IPS DF 6.9 (cell line): Measurements from ENCODE around the gene HOXD4.
A peak's percentile ranks its signal among the peaks of the same experiment; 100 is the strongest.

ENCODE experiments used
- DNase-seq: peaks from one replicate; pipeline ENCODE4 v3.0.0-alpha.2; 2013; ENCODE audit warnings: low read depth, low spot score
- H3K27ac ChIP-seq: one replicate; pipeline ENCODE4 v1.5.1; 2013; ENCODE audit warnings: low read length, control low read depth
- H3K27me3 ChIP-seq: 2 replicates; pipeline ENCODE4 v1.6.1; 2013; ENCODE audit warnings: mild to moderate bottlenecking, low read length; ENCODE audit not compliant: control insufficient read depth, insufficient read depth
- H3K36me3 ChIP-seq: 2 replicates; pipeline ENCODE4 v1.6.1; 2013; ENCODE audit warnings: low read length; ENCODE audit not compliant: control insufficient read depth, insufficient read depth
- H3K4me1 ChIP-seq: 2 replicates; pipeline ENCODE4 v1.6.1; 2013; ENCODE audit warnings: low read length; ENCODE audit not compliant: control insufficient read depth, insufficient read depth
- H3K4me3 ChIP-seq: 2 replicates; pipeline ENCODE4 v1.5.1; 2013; ENCODE audit warnings: mild to moderate bottlenecking, low read length
- H3K9me3 ChIP-seq: 2 replicates; pipeline ENCODE4 v1.6.1; 2013; ENCODE audit warnings: low read length, inconsistent platforms; ENCODE audit not compliant: control insufficient read depth, insufficient read depth
- WGBS: extraction: QIAGEN DNeasy Blood & Tissue Kit; methylation state at CpG from one replicate; pipeline ENCODE4 v1.1.7; 2013; ENCODE audit warnings: mixed read lengths, missing lambda C conversion rate; ENCODE audit not compliant: insufficient read length, insufficient coverage; 5-methylcytosine and 5-hydroxymethylcytosine counted together

The HOXD4 gene

DNA sequence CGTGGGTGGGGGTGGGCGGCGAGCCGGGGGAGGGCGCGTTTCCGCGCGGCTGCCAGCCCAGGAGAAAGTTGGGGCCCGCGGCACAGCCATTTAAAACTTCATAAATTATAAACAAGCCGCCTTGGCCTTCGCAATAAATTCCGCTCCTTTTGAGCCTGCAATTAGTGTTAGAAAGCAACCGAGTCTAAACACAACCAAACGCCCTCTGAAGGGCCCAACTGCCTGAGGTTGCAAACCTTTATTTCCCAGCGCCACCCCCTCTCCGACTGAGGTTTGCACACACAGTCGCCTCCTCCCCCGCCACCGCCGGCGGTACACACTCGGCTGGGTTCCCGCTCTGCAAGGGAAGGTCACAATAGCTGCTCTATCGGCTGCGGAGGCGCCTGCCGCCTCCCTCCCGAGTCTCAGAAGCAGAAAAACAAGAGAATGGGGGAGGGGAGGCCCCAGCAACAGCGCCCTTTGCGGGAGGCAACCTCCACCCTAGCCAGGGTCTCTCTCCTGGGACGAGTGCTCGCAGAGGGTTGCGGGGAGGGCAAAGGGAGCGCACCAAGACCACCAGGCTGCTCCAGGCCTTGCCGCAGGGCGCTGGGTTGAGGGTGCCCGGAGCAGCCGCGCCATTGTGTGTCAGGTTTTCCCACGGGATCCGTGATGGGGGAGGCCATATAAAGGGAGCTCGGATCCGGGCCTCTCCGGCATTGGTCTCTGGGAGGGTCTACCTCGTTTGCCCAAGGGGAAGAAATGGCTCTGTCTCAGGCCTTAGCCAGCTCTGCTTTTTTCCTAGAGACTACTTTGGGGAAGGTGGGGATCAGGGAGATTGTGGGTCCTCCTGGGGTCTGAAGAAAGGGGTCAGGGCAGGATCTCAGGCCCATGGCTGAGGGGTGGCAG, 23.7 kb downstream of the HOXD4 start:
- Histone ChIP-seq H3K27ac (no peak overlapping the region), H3K4me3 (peak overlapping the region; percentile 21; the same call in 1 of the 2 replicates), H3K36me3 (no peaks in the 10 kb centered on the region), H3K27me3 (peaks cover 96% of the 10 kb centered on the region), H3K4me1 (peaks cover 6% of the 10 kb centered on the region), H3K9me3 (no peaks in the 10 kb centered on the region)
- no CpG with 5 or more reads among the region's 47 CpGs for WGBS
- DNase-seq: no peak

DNA sequence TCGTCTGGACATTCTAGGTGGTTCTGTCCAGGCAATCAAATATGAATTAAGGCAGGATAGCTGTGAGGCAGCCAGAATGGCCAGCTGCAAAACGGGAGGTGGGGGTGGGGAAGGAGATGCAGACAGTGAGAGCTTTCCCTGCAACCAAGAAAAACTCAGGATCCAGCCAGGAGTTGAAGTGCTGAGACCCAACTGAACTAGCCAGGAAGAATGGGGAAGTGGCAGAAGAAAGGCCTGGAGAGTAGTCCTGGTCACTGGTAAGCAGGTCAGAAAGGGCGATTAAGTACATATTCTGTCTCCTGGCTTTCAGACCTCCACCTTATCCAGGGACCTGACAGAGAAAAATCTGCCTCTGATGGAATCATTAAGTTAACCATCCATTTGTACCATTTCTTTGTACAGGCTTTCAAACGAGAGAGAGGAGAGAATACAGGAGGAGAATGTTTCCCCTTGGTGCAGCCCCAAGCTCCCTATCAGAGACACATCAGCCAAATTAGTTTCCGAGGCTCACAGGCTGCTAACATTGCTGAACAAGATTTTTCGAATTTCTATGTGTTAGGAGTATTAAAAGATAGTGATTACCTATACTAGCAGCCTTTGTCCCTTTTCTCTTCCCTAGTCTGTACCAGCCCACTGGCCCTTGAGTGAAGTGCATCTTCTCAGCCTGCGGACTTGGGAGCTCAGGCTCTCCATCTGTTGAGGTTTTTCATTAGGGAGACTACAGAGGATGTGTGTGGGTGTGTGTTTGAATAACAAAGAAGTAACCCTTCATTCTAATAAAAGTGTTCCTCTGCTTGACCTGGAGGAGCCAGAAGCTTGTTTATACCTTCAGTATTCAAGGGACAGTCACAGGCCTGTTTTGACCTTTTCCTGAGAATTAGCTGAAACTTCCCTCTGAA, 24.6 kb downstream of the HOXD4 start:
- WGBS: no CpG with 5 or more reads among the region's 7 CpGs
- no peak for DNase-seq
- peaks cover 95% of the 10 kb centered on the region for H3K27me3 ChIP-seq

DNA sequence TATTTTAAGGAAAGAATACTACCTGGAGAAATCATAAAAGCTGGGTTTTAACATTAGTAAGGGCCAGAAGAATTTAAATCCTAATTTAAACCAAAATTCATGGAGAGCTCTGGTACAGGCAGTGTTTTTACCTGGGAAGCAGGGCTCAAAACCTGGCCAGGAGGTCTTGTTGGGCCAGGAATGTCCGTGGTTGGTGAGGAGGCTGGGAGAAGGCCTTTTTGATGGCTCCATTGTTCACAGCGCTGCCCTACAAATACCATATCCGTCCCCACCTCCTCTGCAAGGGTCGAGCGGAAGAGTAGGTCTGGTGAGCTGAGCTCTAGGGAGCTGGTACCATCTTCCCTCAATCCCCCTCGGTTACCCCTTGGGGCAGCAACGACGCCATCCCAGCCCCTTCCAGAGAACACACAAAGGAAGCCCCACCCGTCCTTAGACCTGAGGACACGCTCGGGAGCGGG, 26.3 kb downstream of the HOXD4 start:
- no CpG with 5 or more reads among the region's 12 CpGs for WGBS
- Histone ChIP-seq H3K4me1 (peaks cover 6% of the 10 kb centered on the region; the same call in 1 of the 2 replicates), H3K9me3 (no peaks in the 10 kb centered on the region), H3K36me3 (no peaks in the 10 kb centered on the region), H3K27ac (no peak overlapping the region), H3K27me3 (peaks cover 88% of the 10 kb centered on the region), H3K4me3 (peak overlapping the region; percentile 19; the same call in 1 of the 2 replicates)
- no peak for DNase-seq

More for the DNA sequence above, 24.6 kb downstream of the HOXD4 start:
- no peaks in the 10 kb centered on the region for H3K36me3 ChIP-seq
- no peak overlapping the region for H3K4me3 ChIP-seq
- H3K27ac ChIP-seq: no peak overlapping the region
- peaks cover 6% of the 10 kb centered on the region for H3K4me1 ChIP-seq
- no peaks in the 10 kb centered on the region for H3K9me3 ChIP-seq

DNA sequence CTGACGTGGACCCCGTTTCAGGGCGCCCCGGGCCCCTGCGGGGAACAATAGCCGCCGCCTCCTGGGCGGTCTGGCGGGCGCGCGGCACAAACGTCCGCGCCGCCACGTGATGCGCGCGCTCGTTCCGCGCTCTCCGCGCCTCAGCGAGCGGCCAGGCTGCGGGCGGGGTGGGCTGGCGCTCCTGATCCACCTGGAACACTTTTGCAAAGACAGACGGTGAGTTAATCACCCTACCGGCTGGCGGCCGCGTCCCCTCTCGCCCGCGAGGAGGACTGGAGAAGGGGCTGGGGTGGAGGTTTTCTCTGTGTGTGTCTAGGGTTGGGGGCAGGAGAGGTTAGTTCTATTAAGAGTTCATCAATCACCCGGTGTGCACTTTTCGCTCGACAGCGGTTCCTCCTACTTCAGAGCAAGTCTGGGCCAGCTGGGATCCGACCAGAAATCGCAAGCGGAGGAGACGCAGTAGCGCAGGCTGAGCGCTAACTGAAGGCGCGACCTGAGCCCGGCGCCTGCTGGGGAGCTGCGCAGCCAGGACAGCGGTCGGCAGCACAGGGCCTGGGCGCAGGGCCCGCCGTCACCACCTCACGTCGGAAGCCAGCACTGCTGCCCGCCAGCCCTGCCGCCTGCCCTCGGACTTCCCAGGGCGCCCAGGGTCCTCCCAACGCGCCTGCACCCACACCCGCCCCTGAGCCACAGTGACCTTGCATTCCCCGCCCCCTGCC, 26.8 kb downstream of the HOXD4 start:
- peaks cover 88% of the 10 kb centered on the region for H3K27me3 ChIP-seq
- H3K4me1 ChIP-seq: peaks cover 6% of the 10 kb centered on the region; the same call in 1 of the 2 replicates
- no peaks in the 10 kb centered on the region for H3K36me3 ChIP-seq
- DNase-seq: no peak
- H3K9me3 ChIP-seq: no peaks in the 10 kb centered on the region
- no peak overlapping the region for H3K27ac ChIP-seq
- peak overlapping the region; percentile 19; the same call in 1 of the 2 replicates for H3K4me3 ChIP-seq
- no CpG with 5 or more reads among the region's 68 CpGs for WGBS

DNA sequence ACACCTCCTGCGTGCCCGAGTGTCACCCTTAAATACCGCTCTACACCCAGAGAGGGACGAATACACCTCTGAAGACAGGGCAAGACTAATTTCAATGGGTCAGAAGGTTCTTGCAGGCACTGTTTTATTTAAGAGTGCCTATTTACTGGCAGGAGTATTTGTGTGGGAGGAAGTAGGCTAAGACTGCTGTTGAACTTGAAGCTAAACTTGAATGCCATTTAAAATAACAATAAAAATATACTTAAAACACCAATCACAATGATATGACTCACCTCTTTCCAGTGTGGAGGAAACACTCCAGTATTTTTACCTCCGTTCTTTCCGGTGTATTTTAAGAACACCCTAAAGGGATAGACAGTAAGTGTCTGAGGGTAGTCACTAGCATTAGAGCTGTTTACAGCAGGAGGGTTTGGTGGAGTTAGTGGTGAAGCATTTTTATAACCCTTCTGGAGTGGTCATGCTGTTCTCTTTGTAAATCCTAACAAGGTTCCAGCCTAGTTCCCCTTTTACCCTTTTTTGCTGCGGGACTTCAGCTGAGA, 27.5 kb downstream of the HOXD4 start:
- Histone ChIP-seq H3K36me3 (no peaks in the 10 kb centered on the region), H3K4me3 (peak overlapping the region; percentile 19; the same call in 1 of the 2 replicates), H3K9me3 (no peaks in the 10 kb centered on the region), H3K27me3 (peaks cover 89% of the 10 kb centered on the region), H3K4me1 (peaks cover 6% of the 10 kb centered on the region; the same call in 1 of the 2 replicates), H3K27ac (no peak overlapping the region)
- no CpG with 5 or more reads among the region's 7 CpGs for WGBS
- no peak for DNase-seq

DNA sequence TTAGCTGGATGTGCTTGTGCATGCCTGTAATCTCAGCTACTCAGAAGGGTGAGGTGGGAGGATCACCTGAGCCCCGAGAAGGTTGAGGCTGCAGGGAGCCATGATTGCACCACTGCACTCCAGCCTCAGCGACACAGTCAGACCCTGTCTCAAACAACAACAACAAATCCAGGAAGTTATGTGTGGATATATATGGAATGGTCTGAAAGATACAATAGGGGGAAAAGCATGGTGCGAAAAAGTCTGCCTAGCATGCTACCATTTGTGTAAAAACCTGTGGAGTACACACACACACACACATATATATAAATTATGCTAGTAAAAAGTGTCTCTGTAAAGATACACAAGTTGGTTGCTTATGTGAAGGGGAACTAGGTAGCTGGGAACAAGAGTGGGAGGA, 30.2 kb downstream of the HOXD4 start:
- Histone ChIP-seq H3K9me3 (no peaks in the 10 kb centered on the region), H3K27me3 (peaks cover 86% of the 10 kb centered on the region), H3K36me3 (no peaks in the 10 kb centered on the region), H3K4me1 (peaks cover 3% of the 10 kb centered on the region; the same call in 1 of the 2 replicates), H3K27ac (no peak overlapping the region), H3K4me3 (no peak overlapping the region)
- no peak for DNase-seq
- no CpG with 5 or more reads among the region's 3 CpGs for WGBS

DNA sequence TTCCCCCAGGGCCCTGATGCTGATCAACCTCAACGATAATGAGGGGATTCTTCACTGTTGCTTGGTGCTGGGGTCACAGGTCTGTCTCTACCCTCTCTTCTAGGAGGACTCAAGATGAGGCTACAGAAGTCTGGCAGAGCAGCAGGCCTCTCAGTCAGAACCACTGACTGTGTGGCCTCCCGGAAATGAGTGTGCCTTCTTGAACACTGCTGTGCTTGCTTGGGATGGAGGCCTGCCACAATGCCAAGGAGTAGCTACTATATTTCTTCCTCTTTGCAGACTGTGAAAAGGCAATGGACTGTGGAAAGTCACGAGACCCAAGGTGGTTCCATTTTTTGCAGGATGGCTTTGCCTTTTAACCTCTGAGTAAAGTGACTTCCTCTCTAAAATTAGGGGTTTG, 31.3 kb downstream of the HOXD4 start:
- Histone ChIP-seq H3K9me3 (no peaks in the 10 kb centered on the region), H3K36me3 (no peaks in the 10 kb centered on the region), H3K27me3 (peaks cover 84% of the 10 kb centered on the region), H3K27ac (no peak overlapping the region), H3K4me3 (no peak overlapping the region), H3K4me1 (peaks cover 3% of the 10 kb centered on the region; the same call in 1 of the 2 replicates)
- no peak for DNase-seq
- no CpG with 5 or more reads among the region's 3 CpGs for WGBS

DNA sequence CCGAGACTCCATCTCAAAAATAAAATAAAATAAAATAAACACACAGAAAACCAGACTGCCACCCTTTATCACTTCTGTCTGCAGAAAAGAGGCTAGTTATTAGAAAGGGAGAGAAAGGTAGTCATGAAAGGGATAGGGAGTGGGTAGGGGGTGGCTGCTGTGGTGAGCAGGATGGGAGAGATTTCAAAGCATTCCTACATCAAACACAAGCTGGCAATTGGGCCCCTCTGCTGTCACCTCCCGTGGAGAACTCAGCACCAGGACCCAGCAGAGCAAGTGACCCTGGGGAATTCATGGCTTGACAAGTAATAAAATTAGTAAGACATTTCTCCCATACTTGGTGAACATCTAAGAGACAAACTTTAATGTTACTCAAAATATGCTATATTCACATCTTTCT, 33.4 kb downstream of the HOXD4 start:
- no peak for DNase-seq
- no peak overlapping the region for H3K4me3 ChIP-seq
- H3K4me1 ChIP-seq: no peaks in the 10 kb centered on the region; the same call in 1 of the 2 replicates
- H3K36me3 ChIP-seq: no peaks in the 10 kb centered on the region
- H3K9me3 ChIP-seq: no peaks in the 10 kb centered on the region
- no CpG with 5 or more reads among the region's 2 CpGs for WGBS
- H3K27me3 ChIP-seq: peaks cover 80% of the 10 kb centered on the region
- H3K27ac ChIP-seq: no peak overlapping the region

DNA sequence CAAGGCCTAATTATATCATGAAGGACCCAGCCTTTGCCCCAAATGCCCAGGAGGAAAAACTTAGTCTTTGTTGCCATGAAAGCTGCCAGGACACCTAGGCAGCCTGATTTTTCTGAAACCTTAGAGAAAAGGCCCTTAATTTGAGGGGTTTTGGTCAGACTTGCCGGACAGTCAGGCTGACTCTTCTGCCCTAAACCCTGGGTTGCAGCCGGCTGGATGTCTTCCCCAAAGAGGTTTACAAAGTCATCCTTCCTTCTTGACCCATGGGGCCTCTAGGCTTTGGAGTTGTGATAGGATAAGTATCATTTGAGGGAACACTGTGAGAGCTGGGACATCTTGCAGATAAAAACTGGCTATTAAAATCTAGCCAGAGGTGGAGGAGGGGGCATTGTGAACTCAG, 34.7 kb downstream of the HOXD4 start:
- Histone ChIP-seq H3K27ac (no peak overlapping the region), H3K4me3 (no peak overlapping the region), H3K27me3 (peaks cover 79% of the 10 kb centered on the region), H3K4me1 (no peaks in the 10 kb centered on the region; the same call in 1 of the 2 replicates), H3K9me3 (no peaks in the 10 kb centered on the region), H3K36me3 (no peaks in the 10 kb centered on the region)
- no CpG with 5 or more reads among the region's 2 CpGs for WGBS
- DNase-seq: no peak
